ENCODE data around the gene PRLH.
A peak's percentile ranks its signal among the peaks of the same experiment; 100 is the strongest.

The PRLH gene

GRCh38 chr2:237565974-237566373 is 400 bp upstream of the PRLH start:
- DNase-seq (ENCODE audit: low spot score) = no peak

GRCh38 chr2:237567276-237568029 is 1.1 kb downstream of the PRLH start:
- no peak for DNase-seq (ENCODE audit: low spot score)

- DNase-seq (ENCODE audit: low spot score) = no peak
These were observed 1.8 kb downstream of the PRLH start for GRCh38 chr2:237568121-237568660.

- no peak for DNase-seq (ENCODE audit: low spot score)
These were observed 2.7 kb downstream of the PRLH start for GRCh38 chr2:237569041-237569440.

- no peak for DNase-seq (ENCODE audit: low spot score)
These were observed 3.5 kb downstream of the PRLH start for GRCh38 chr2:237569896-237570295.

GRCh38 chr2:237570776-237571335 is 4.5 kb downstream of the PRLH start:
- DNase-seq (ENCODE audit: low spot score) = no peak

- DNase-seq (ENCODE audit: low spot score) = no peak
These were observed 5.2 kb downstream of the PRLH start for GRCh38 chr2:237571551-237571950.

GRCh38 chr2:237572021-237572741 is 5.8 kb downstream of the PRLH start:
- peak; percentile 98 for DNase-seq (ENCODE audit: low spot score)

- DNase-seq (ENCODE audit: low spot score) = no peak
These were observed 6.3 kb downstream of the PRLH start for GRCh38 chr2:237572742-237573101.

GRCh38 chr2:237573721-237574415 is 7.5 kb downstream of the PRLH start:
- no peak for DNase-seq (ENCODE audit: low spot score)

- DNase-seq (ENCODE audit: low spot score) = no peak
These were observed 8.1 kb downstream of the PRLH start for GRCh38 chr2:237574467-237574866.

- no peak for DNase-seq (ENCODE audit: low spot score)
These were observed 8.8 kb downstream of the PRLH start for GRCh38 chr2:237574894-237575868.

- no peak for DNase-seq (ENCODE audit: low spot score)
These were observed 9.8 kb downstream of the PRLH start for GRCh38 chr2:237575869-237576862.

GRCh38 chr2:237576974-237577373 is 10.6 kb downstream of the PRLH start:
- no peak for DNase-seq (ENCODE audit: low spot score)

GRCh38 chr2:237577458-237577857 is 11.1 kb downstream of the PRLH start:
- DNase-seq (ENCODE audit: low spot score) = no peak

GRCh38 chr2:237577956-237578870 is 11.8 kb downstream of the PRLH start:
- no peak for DNase-seq (ENCODE audit: low spot score)

- DNase-seq (ENCODE audit: low spot score) = no peak
These were observed 15.0 kb downstream of the PRLH start for GRCh38 chr2:237581326-237581725.

- peak; percentile 88 for DNase-seq (ENCODE audit: low spot score)
These were observed 15.7 kb downstream of the PRLH start for GRCh38 chr2:237581751-237582746.
